Naive thymus-derived CD4-positive, alpha-beta T cell (primary cell): ENCODE results near the gene NUDT4. TPM values are rescaled to one million over a fixed set of nuclear protein-coding genes. Genes with fewer than 3 reads are reported as not detected.
A peak's percentile ranks its signal among the peaks of the same experiment; 100 is the strongest.

Experiments used
- ATAC-seq: fragments of 150-1000 bp; cut with Tn5 transposase; 2 replicates; pipeline ENCODE4 v1.10.0; 2021; ENCODE audit warnings: mild to moderate bottlenecking, moderate library complexity
- CTCF ChIA-PET: fragments of 350-600 bp; sonication (Branson Sonifier 250); formaldehyde crosslinking; loops from one replicate; lab custom pipeline; 2021; ENCODE audit warnings: antibody characterized with exemption; lab: Charles Lee
- POLR2A ChIA-PET: fragments of 350-600 bp; sonication (Branson Sonifier 250); formaldehyde crosslinking; loops from one replicate; lab custom pipeline; 2021; ENCODE audit warnings: antibody characterized with exemption, inconsistent platforms; lab: Charles Lee
- DNase-seq, 9 donors: peaks; one replicate each; pipeline versions ENCODE4 v3.0.0 to v3.0.0-alpha.2; 2020 to 2022; ENCODE audit warnings: mixed read lengths in 1 of 9
- H3K27ac ChIP-seq: one replicate; pipeline ENCODE4 v1.7.0; 2013; ENCODE audit warnings: mild to moderate bottlenecking, low read depth, low read length, moderate library complexity
- H3K27me3 ChIP-seq, 2 donors: one replicate each; pipeline ENCODE4 v1.7.0; 2013; ENCODE audit warnings: low read length in 2 of 2, mild to moderate bottlenecking in 2 of 2, moderate library complexity in 2 of 2; ENCODE audit not compliant: control insufficient read depth in 2 of 2, insufficient read depth in 2 of 2
- H3K36me3 ChIP-seq, 3 experiments: 1 replicate in 2 of 3; 2 replicates in 1 of 3; pipeline ENCODE4 v1.7.0; 2013; ENCODE audit warnings: low read length in 3 of 3, mild to moderate bottlenecking in 3 of 3, moderate library complexity in 1 of 3; ENCODE audit not compliant: insufficient read depth in 3 of 3, control insufficient read depth in 2 of 3
- H3K4me1 ChIP-seq, 2 donors: one replicate each; pipeline ENCODE4 v1.7.0; 2013; ENCODE audit warnings: low read length in 2 of 2, mild to moderate bottlenecking in 2 of 2, moderate library complexity in 1 of 2; ENCODE audit not compliant: control insufficient read depth in 2 of 2, insufficient read depth in 2 of 2
- H3K4me3 ChIP-seq: 2 replicates; pipeline ENCODE4 v1.7.0; 2013; ENCODE audit warnings: mild to moderate bottlenecking, low read length
- H3K9me3 ChIP-seq, 3 experiments: 1 replicate in 2 of 3; 2 replicates in 1 of 3; pipeline ENCODE4 v1.7.0; 2013; ENCODE audit warnings: low read length in 3 of 3; ENCODE audit not compliant: control insufficient read depth in 2 of 3
- H3K27ac Mint-ChIP-seq, 9 donors: one replicate each; pipeline ENCODE4 v1.8.0; 2020 to 2022; ENCODE audit warnings: mixed read lengths in 9 of 9, mild to moderate bottlenecking in 8 of 9, moderate library complexity in 5 of 9, inconsistent platforms in 2 of 9
- H3K27me3 Mint-ChIP-seq, 5 donors: one replicate each; pipeline ENCODE4 v1.8.0; 2021 to 2022; ENCODE audit warnings: mixed read lengths in 5 of 5, mild to moderate bottlenecking in 1 of 5
- H3K36me3 Mint-ChIP-seq, 5 donors: one replicate each; pipeline ENCODE4 v1.8.0; 2020 to 2022; ENCODE audit warnings: mixed read lengths in 5 of 5, mild to moderate bottlenecking in 3 of 5, inconsistent platforms in 1 of 5
- H3K4me1 Mint-ChIP-seq, 7 donors: one replicate each; pipeline ENCODE4 v1.8.0; 2020 to 2022; ENCODE audit warnings: mixed read lengths in 7 of 7, mild to moderate bottlenecking in 3 of 7, inconsistent platforms in 1 of 7
- H3K4me3 Mint-ChIP-seq, 10 donors: one replicate each; pipeline ENCODE4 v1.8.0; 2020 to 2022; ENCODE audit warnings: mild to moderate bottlenecking in 10 of 10, mixed read lengths in 10 of 10, moderate library complexity in 6 of 10, inconsistent platforms in 2 of 10
- H3K9me3 Mint-ChIP-seq, 11 donors: one replicate each; pipeline ENCODE4 v1.8.0; 2020 to 2022; ENCODE audit warnings: mixed read lengths in 11 of 11, mild to moderate bottlenecking in 4 of 11, inconsistent platforms in 1 of 11, moderate library complexity in 1 of 11
- intact Hi-C, 2 donors: fragments of 100-400 bp; cut with micrococcal nuclease; formaldehyde crosslinking; loops; one replicate each; pipeline ENCODE4 v1.15.1; 2023
- polyA plus RNA-seq, 2 donors: library from polyadenylated mRNA; unstranded; fragments of 300-500 nt; fragmentation: Illumina TruSeq; gene quantifications; one replicate each; pipeline ENCODE4 v1.2.3, GENCODE V29; 2021
- total RNA-seq, 6 experiments: library from RNA in 5 of 6; stranded (reverse) in 5 of 6; gene quantifications; 1 replicate in 5 of 6; 2 replicates in 1 of 6; pipeline ENCODE4 v1.2.3 and lab custom pipeline; 2021 to 2026

Gene NUDT4
- total and polyA plus RNA-seq, 7 experiments from 2014 or later: 37.1 to 85.1 (median 51.2) TPM

- intact Hi-C loops: no loop called here
- no peaks in the 10 kb centered on the region for H3K9me3 Mint-ChIP-seq
- Histone ChIP-seq H3K27me3 (peaks cover 0 to 3% of the 10 kb centered on the region in 2 donors), H3K36me3 (no peaks in the 10 kb centered on the region), H3K9me3 (no peaks in the 10 kb centered on the region), H3K4me1 (no peaks in the 10 kb centered on the region), H3K4me3 (no peak overlapping the region), H3K27ac (no peak overlapping the region)
- ChIA-PET POLR2A (no interaction called here), CTCF (no interaction called here)
- H3K27ac Mint-ChIP-seq: no peak overlapping the region
- peaks cover 0 to 3% (median 0%) of the 10 kb centered on the region in 7 donors for H3K4me1 Mint-ChIP-seq
- H3K27me3 Mint-ChIP-seq: peaks cover 0 to 7% (median 0%) of the 10 kb centered on the region in 5 donors
- DNase-seq (no peak), ATAC-seq (no peak)
- H3K36me3 Mint-ChIP-seq: no peaks in the 10 kb centered on the region
- H3K4me3 Mint-ChIP-seq: no peak overlapping the region
These were observed 21.5 kb upstream of the NUDT4 start for GRCh38 chr12:93356214-93356613.

GRCh38 chr12:93358058-93358457 is 19.7 kb upstream of the NUDT4 start:
- Histone ChIP-seq H3K27me3 (peaks cover 0 to 3% of the 10 kb centered on the region in 2 donors), H3K4me3 (no peak overlapping the region), H3K36me3 (no peaks in the 10 kb centered on the region), H3K9me3 (no peaks in the 10 kb centered on the region), H3K4me1 (no peaks in the 10 kb centered on the region), H3K27ac (no peak overlapping the region)
- DNase-seq: no peak
- no peaks in the 10 kb centered on the region for H3K36me3 Mint-ChIP-seq
- peaks cover under 1 to 7% (median 4%) of the 10 kb centered on the region in 7 donors for H3K4me1 Mint-ChIP-seq
- CTCF ChIA-PET: interaction anchor here (0.7 kb wide), 1 partner anchor 544 kb away, joined by 3 read pairs; no protein-coding TSS in a partner anchor
- no peak overlapping the region for H3K4me3 Mint-ChIP-seq
- intact Hi-C loops: no loop called here
- H3K9me3 Mint-ChIP-seq: no peaks in the 10 kb centered on the region
- H3K27ac Mint-ChIP-seq: no peak overlapping the region
- ATAC-seq: no peak
- POLR2A ChIA-PET: no interaction called here
- H3K27me3 Mint-ChIP-seq: peaks cover 0 to 2% (median 0%) of the 10 kb centered on the region in 5 donors

- CTCF ChIA-PET: no interaction called here
- H3K4me3 ChIP-seq: no peak overlapping the region
- H3K4me3 Mint-ChIP-seq: no peak overlapping the region
- no peaks in the 10 kb centered on the region for H3K9me3 ChIP-seq
- no peak overlapping the region for H3K27ac ChIP-seq
- H3K4me1 ChIP-seq: peaks cover 0 to 2% of the 10 kb centered on the region in 2 donors
- peaks cover 0 to 2% (median 0%) of the 10 kb centered on the region in 5 donors for H3K27me3 Mint-ChIP-seq
- ATAC-seq: no peak
- POLR2A ChIA-PET: no interaction called here
- H3K4me1 Mint-ChIP-seq: peaks cover 6 to 14% (median 12%) of the 10 kb centered on the region in 7 donors
- no peaks in the 10 kb centered on the region for H3K36me3 Mint-ChIP-seq
- no peaks in the 10 kb centered on the region for H3K36me3 ChIP-seq
- peaks cover 0 to 3% of the 10 kb centered on the region in 2 donors for H3K27me3 ChIP-seq
- intact Hi-C loops: no loop called here
- no peak overlapping the region for H3K27ac Mint-ChIP-seq
- no peaks in the 10 kb centered on the region for H3K9me3 Mint-ChIP-seq
- DNase-seq: no peak
These were observed 18.9 kb upstream of the NUDT4 start for GRCh38 chr12:93358821-93359220.

- Mint-ChIP-seq H3K4me3 (no peak overlapping the region), H3K27me3 (peaks cover 0 to 2% (median 0%) of the 10 kb centered on the region in 5 donors), H3K4me1 (peaks cover 11 to 22% (median 15%) of the 10 kb centered on the region in 7 donors), H3K27ac (no peak overlapping the region), H3K9me3 (no peaks in the 10 kb centered on the region), H3K36me3 (no peaks in the 10 kb centered on the region)
- peaks cover 0 to 3% of the 10 kb centered on the region in 2 donors for H3K27me3 ChIP-seq
- DNase-seq (no peak), ATAC-seq (no peak)
- CTCF ChIA-PET: interaction anchor here (0.6 kb wide), 1 partner anchor 1979 kb away, joined by 3 read pairs; no protein-coding TSS in a partner anchor
- no peak overlapping the region for H3K27ac ChIP-seq
- no peaks in the 10 kb centered on the region for H3K9me3 ChIP-seq
- intact Hi-C loops: no loop called here
- no peak overlapping the region for H3K4me3 ChIP-seq
- H3K36me3 ChIP-seq: no peaks in the 10 kb centered on the region
- peaks cover 4% of the 10 kb centered on the region in 2 donors for H3K4me1 ChIP-seq
- POLR2A ChIA-PET: no interaction called here
These were observed 17.0 kb upstream of the NUDT4 start for GRCh38 chr12:93360688-93361087.

- ChIA-PET CTCF (interaction anchor here (0.6 kb wide), 1 partner anchor 1980 kb away, joined by 3 read pairs; no protein-coding TSS in a partner anchor), POLR2A (no interaction called here)
- intact Hi-C loops: no loop called here
- no peak overlapping the region for H3K27ac ChIP-seq
- H3K4me3 Mint-ChIP-seq: no peak overlapping the region
- no peaks in the 10 kb centered on the region for H3K36me3 Mint-ChIP-seq
- ATAC-seq (no peak), DNase-seq (no peak)
- H3K4me1 ChIP-seq: peaks cover 4% of the 10 kb centered on the region in 2 donors
- no peak overlapping the region for H3K27ac Mint-ChIP-seq
- peaks cover 0 to 2% (median 0%) of the 10 kb centered on the region in 5 donors for H3K27me3 Mint-ChIP-seq
- H3K9me3 Mint-ChIP-seq: no peaks in the 10 kb centered on the region
- no peaks in the 10 kb centered on the region for H3K9me3 ChIP-seq
- no peak overlapping the region for H3K4me3 ChIP-seq
- peaks cover 11 to 22% (median 15%) of the 10 kb centered on the region in 7 donors for H3K4me1 Mint-ChIP-seq
- H3K27me3 ChIP-seq: peaks cover 0 to 3% of the 10 kb centered on the region in 2 donors
- no peaks in the 10 kb centered on the region for H3K36me3 ChIP-seq
These were observed 16.4 kb upstream of the NUDT4 start for GRCh38 chr12:93361151-93361919.

GRCh38 chr12:93363841-93364297 is 13.9 kb upstream of the NUDT4 start:
- H3K36me3 ChIP-seq: no peaks in the 10 kb centered on the region
- H3K27me3 ChIP-seq: no peaks in the 10 kb centered on the region
- Mint-ChIP-seq H3K4me1 (peaks cover 11 to 22% (median 15%) of the 10 kb centered on the region in 7 donors), H3K27me3 (peaks cover 0 to 2% (median 0%) of the 10 kb centered on the region in 5 donors), H3K27ac (peak overlapping the region in 4 of 9 donors; percentile 34 to 73 (median 49)), H3K9me3 (no peaks in the 10 kb centered on the region), H3K36me3 (no peaks in the 10 kb centered on the region), H3K4me3 (peak overlapping the region in 7 of 10 donors; percentile 1 to 70 (median 25))
- no peak overlapping the region for H3K27ac ChIP-seq
- intact Hi-C loops: no loop called here
- H3K4me3 ChIP-seq: no peak overlapping the region
- ChIA-PET CTCF (no interaction called here), POLR2A (interaction anchor here (1.6 kb wide), 1 partner anchor 12 kb away, joined by 4 read pairs; no protein-coding TSS in a partner anchor)
- DNase-seq (peak in 1 of 9 donors; percentile 12), ATAC-seq (peak; percentile 59)
- H3K9me3 ChIP-seq: no peaks in the 10 kb centered on the region
- H3K4me1 ChIP-seq: peaks cover 4% of the 10 kb centered on the region in 2 donors
